Breast epithelium (tissue), 4 donors: ENCODE results near the gene NR2E1. TPM values are rescaled to one million over a fixed set of nuclear protein-coding genes. Genes with fewer than 3 reads are reported as not detected.

Experiments used
- DNase-seq, 2 donors: peaks; one replicate each; pipeline ENCODE4 v3.0.0-alpha.2; 2019; ENCODE audit warnings: low spot score in 2 of 2
- H3K27ac ChIP-seq, 2 donors: fragments of 200-600 bp; sonication (generic) in 1 of 2; one replicate each; pipeline ENCODE4 v1.5.1; 2016 to 2019; ENCODE audit warnings: mild to moderate bottlenecking in 1 of 2
- H3K27me3 ChIP-seq, 2 donors: fragments of 200-600 bp; sonication (generic) in 1 of 2; one replicate each; pipeline versions ENCODE4 v1.5.1 to v1.6.0; 2017 to 2019; ENCODE audit warnings: control low read depth in 1 of 2, mild to moderate bottlenecking in 1 of 2
- H3K36me3 ChIP-seq: fragments of 200-600 bp; one replicate; pipeline ENCODE4 v1.5.1; 2019
- H3K4me1 ChIP-seq, 2 donors: fragments of 200-600 bp; sonication (generic); one replicate each; pipeline ENCODE4 v1.5.1; 2016 to 2019; ENCODE audit warnings: control low read depth in 1 of 2
- H3K4me3 ChIP-seq, 3 donors: fragments of 200-600 bp; sonication (generic); 1 replicate in 2 of 3; 2 replicates in 1 of 3; pipeline ENCODE4 v1.5.1; 2016 to 2019; ENCODE audit warnings: mild to moderate bottlenecking in 3 of 3, moderate library complexity in 2 of 3
- H3K9me3 ChIP-seq, 2 donors: fragments of 200-600 bp; sonication (generic) in 1 of 2; one replicate each; pipeline ENCODE4 v1.5.1; 2016 to 2019; ENCODE audit warnings: control low read depth in 1 of 2
- CTCF ChIP-seq, 3 donors: fragments of 450-650 bp; IDR thresholded peaks; one replicate each; pipeline ENCODE4 v1.5.1; 2016 to 2017; ENCODE audit warnings: antibody characterized with exemption in 3 of 3, mild to moderate bottlenecking in 3 of 3, moderate library complexity in 3 of 3
- POLR2A ChIP-seq: fragments of 450-650 bp; IDR thresholded peaks from one replicate; pipeline ENCODE4 v1.6.1; 2016; ENCODE audit warnings: antibody characterized with exemption, mild to moderate bottlenecking, moderate library complexity
- POLR2AphosphoS5 ChIP-seq, 3 donors: sonication (generic); formaldehyde crosslinking; IDR thresholded peaks; one replicate each; pipeline ENCODE4 v1.6.1; 2017; ENCODE audit warnings: antibody characterized with exemption in 3 of 3
- intact Hi-C: fragments of 100-400 bp; cut with DNase I; formaldehyde crosslinking; loops from one replicate; pipeline ENCODE4 v1.15.1; 2023; ENCODE audit warnings: low total_unique reads
- total RNA-seq, 3 donors: library from RNA; depleted of rRNA; stranded (reverse); fragments of >200 nt; gene quantifications; one replicate each; pipeline ENCODE4 v1.1.0, GENCODE V29; 2016

Gene NR2E1
- total RNA-seq, 3 donors from 2014 or later, result 0.33 TPM; not detected in 2

- no peak overlapping the region for H3K27ac ChIP-seq
- no peaks in the 10 kb centered on the region for H3K9me3 ChIP-seq
- H3K27me3 ChIP-seq, result peaks cover 14 to 100% of the 10 kb centered on the region in 2 donors
- H3K36me3 ChIP-seq, result no peaks in the 10 kb centered on the region
- no peak overlapping the region for H3K4me3 ChIP-seq
- DNase-seq, result no peak
- peaks cover 6 to 37% of the 10 kb centered on the region in 2 donors for H3K4me1 ChIP-seq
- intact Hi-C loops, result no loop called here
- TF ChIP-seq POLR2AphosphoS5 (IDR thresholded peaks at IDR 0.05), result no peak
- TF ChIP-seq CTCF (IDR thresholded peaks at IDR 0.05), result no peak
- TF ChIP-seq POLR2A, result no peak
Measured at GRCh38 chr6:108161724-108162282, 4.0 kb upstream of the NR2E1 start.

- Histone ChIP-seq H3K27me3 (peaks cover 13 to 100% of the 10 kb centered on the region in 2 donors), H3K4me1 (peaks cover 7 to 28% of the 10 kb centered on the region in 2 donors), H3K27ac (no peak overlapping the region), H3K9me3 (no peaks in the 10 kb centered on the region), H3K4me3 (no peak overlapping the region), H3K36me3 (no peaks in the 10 kb centered on the region)
- intact Hi-C loops, result loop anchor here (1.0 kb wide), 1 partner anchor 23 kb away; no protein-coding TSS in a partner anchor
- TF ChIP-seq CTCF (IDR thresholded peaks at IDR 0.05), result no peak
- TF ChIP-seq POLR2A, result no peak
- TF ChIP-seq POLR2AphosphoS5 (IDR thresholded peaks at IDR 0.05), result no peak
- DNase-seq, result no peak
Measured at GRCh38 chr6:108163267-108163643, 2.6 kb upstream of the NR2E1 start.

- Histone ChIP-seq H3K36me3 (no peaks in the 10 kb centered on the region), H3K9me3 (no peaks in the 10 kb centered on the region), H3K4me1 (peaks cover 11 to 30% of the 10 kb centered on the region in 2 donors), H3K27ac (no peak overlapping the region), H3K27me3 (peaks cover 13 to 100% of the 10 kb centered on the region in 2 donors), H3K4me3 (peak overlapping the region in 1 of 3 donors; percentile 52)
- TF ChIP-seq POLR2A, result no peak
- no peak for DNase-seq
- intact Hi-C loops, result loop anchor here (1.0 kb wide), 1 partner anchor 24 kb away; no protein-coding TSS in a partner anchor
Measured at GRCh38 chr6:108163644-108164542, 1.9 kb upstream of the NR2E1 start.

- TF ChIP-seq POLR2AphosphoS5 (IDR thresholded peaks at IDR 0.05), result no peak
- TF ChIP-seq CTCF (IDR thresholded peaks at IDR 0.05), result no peak
- no peak for TF ChIP-seq POLR2A
- no peak for DNase-seq
- Histone ChIP-seq H3K36me3 (no peaks in the 10 kb centered on the region), H3K27ac (no peak overlapping the region), H3K4me3 (peak overlapping the region in 2 of 3 donors; percentile 32 to 52), H3K27me3 (peaks cover 13 to 100% of the 10 kb centered on the region in 2 donors), H3K9me3 (no peaks in the 10 kb centered on the region), H3K4me1 (peaks cover 11 to 36% of the 10 kb centered on the region in 2 donors)
- intact Hi-C loops, result no loop called here
Measured at GRCh38 chr6:108164543-108164814, 1.3 kb upstream of the NR2E1 start.

- TF ChIP-seq POLR2A (no peak), CTCF (IDR thresholded peaks at IDR 0.05) (no peak), POLR2AphosphoS5 (IDR thresholded peaks at IDR 0.05) (no peak)
- Histone ChIP-seq H3K27me3 (peaks cover 13 to 100% of the 10 kb centered on the region in 2 donors), H3K9me3 (no peaks in the 10 kb centered on the region), H3K36me3 (no peaks in the 10 kb centered on the region), H3K4me3 (peak overlapping the region in 2 of 3 donors; percentile 32 to 52), H3K27ac (no peak overlapping the region), H3K4me1 (peaks cover 11 to 37% of the 10 kb centered on the region in 2 donors)
- intact Hi-C loops, result no loop called here
- DNase-seq, result no peak
Measured at GRCh38 chr6:108164815-108165706, 761 bp upstream of the NR2E1 start.
